Central memory CD8-positive, alpha-beta T cell (primary cell): ENCODE data around the gene RPUSD1.

Experiments used
- ATAC-seq: fragments of 150-1000 bp; cut with Tn5 transposase; replicated peaks from 2 replicates; pipeline ENCODE4 v1.10.0; 2022; ENCODE audit warnings: mild to moderate bottlenecking, moderate FRiP score, moderate number of reproducible peaks; ENCODE audit not compliant: poor library complexity, severe bottlenecking; ENCODE audit errors: extremely low read depth
- DNase-seq, 2 donors: peaks; one replicate each; pipeline ENCODE4 v3.0.0; 2021; ENCODE audit warnings: low spot score in 2 of 2
- H3K27ac Mint-ChIP-seq: one replicate; pipeline ENCODE4 v1.8.0; 2022; ENCODE audit warnings: low read depth, mild to moderate bottlenecking, moderate library complexity, mixed read lengths
- H3K27me3 Mint-ChIP-seq: one replicate; pipeline ENCODE4 v1.8.0; 2022; ENCODE audit warnings: mixed read lengths
- H3K36me3 Mint-ChIP-seq: one replicate; pipeline ENCODE4 v1.8.0; 2022; ENCODE audit warnings: mild to moderate bottlenecking, moderate library complexity, mixed read lengths; ENCODE audit not compliant: insufficient read depth
- H3K4me1 Mint-ChIP-seq: one replicate; pipeline ENCODE4 v1.8.0; 2022; ENCODE audit warnings: mixed read lengths
- H3K4me3 Mint-ChIP-seq: one replicate; pipeline ENCODE4 v1.8.0; 2022; ENCODE audit warnings: mild to moderate bottlenecking, moderate library complexity, mixed read lengths
- H3K9me3 Mint-ChIP-seq: one replicate; pipeline ENCODE4 v1.8.0; 2022; ENCODE audit warnings: mixed read lengths

RPUSD1 gene

DNA sequence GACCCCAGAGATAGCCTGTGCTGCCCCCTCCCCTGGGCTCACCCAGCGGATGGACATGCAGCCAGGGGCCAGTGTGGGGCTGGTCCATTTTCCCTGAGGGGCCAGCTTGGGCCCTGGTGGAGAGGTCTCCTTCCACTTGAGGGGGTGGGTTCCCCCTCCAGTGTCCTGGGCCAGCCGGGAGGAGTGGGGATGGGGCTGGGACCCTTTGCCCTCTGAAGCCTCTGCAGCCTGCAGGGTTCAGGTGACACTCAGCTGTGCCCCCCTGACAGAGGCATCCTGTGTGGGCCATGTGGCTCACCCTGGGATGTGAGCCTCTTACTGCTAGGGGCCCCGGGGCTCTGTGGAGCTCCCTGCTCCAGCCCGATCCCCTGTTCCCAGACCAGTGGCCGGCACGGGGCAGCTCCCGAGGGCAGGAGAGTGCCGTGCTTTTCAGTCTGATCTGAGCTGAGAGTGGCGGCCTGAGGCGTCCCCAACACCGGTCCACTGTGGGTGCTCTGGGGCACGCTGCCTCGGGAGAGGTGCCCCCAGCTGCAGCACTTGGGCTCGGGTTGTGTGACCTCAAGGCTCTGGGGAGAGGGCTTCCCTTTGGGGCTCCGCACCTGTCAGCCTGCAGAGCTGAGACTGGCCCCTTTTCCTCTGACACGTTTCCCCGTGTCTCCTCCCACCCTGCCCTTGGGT, 12.8 kb upstream of the RPUSD1 start:
- no peak for DNase-seq
- Mint-ChIP-seq H3K36me3 (no peaks in the 10 kb centered on the region), H3K9me3 (no peaks in the 10 kb centered on the region), H3K4me1 (no peaks in the 10 kb centered on the region), H3K27me3 (peaks cover 9% of the 10 kb centered on the region), H3K27ac (no peak overlapping the region), H3K4me3 (no peak overlapping the region)
- ATAC-seq, result no peak

DNA sequence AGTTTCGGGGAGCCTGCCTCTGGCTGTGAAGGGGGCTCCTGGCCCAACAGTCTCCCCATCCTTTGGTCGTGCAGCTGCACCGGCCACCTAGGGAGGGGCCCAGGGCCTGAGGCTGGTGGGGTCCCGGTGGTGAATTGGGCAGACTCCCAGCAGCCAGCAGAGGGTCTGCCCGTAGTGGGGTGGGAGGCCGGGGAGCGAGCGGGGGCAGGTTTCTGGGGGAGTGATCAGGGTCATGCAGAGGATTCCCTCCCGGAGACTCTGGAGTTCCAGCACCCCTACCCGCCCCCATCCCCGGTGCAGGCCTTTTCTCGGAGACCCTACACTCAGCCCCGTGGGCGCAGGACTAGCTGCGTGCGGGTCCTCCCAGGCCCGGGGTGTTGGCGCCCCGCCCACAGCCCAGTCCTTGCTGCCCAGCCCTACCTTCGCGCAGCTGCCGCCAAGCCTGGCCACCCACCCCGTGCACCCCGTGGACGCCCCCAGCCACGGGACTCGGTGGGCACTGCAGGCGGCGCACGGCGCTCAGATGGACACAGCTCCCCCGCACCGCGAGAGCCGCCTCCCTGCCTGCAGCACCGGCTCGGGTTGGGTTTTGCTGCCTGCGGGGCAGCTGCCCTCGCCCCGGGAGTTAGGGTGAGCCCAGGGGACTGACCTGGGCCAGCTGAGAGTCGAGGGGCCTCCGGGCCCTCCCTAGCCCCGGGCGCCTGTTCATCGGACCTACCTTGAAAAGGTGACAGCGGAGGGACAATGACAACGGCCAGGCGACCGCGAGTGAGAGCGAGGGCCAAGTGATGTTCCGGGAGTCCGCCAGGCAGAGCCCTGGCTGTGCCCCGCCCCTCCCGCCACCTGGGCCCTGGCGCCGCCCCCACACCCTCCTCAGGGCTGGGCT, 12.0 kb upstream of the RPUSD1 start, which contains the start of gene GNG13:
TSS of gene GNG13 (minus strand) at position 787 of the 886 bp plus-strand sequence. CDS start 1,657 bp downstream, outside the sequence.
- Mint-ChIP-seq H3K36me3 (no peaks in the 10 kb centered on the region), H3K4me3 (no peak within 1 kb of the TSS)
- no peak for ATAC-seq

DNA sequence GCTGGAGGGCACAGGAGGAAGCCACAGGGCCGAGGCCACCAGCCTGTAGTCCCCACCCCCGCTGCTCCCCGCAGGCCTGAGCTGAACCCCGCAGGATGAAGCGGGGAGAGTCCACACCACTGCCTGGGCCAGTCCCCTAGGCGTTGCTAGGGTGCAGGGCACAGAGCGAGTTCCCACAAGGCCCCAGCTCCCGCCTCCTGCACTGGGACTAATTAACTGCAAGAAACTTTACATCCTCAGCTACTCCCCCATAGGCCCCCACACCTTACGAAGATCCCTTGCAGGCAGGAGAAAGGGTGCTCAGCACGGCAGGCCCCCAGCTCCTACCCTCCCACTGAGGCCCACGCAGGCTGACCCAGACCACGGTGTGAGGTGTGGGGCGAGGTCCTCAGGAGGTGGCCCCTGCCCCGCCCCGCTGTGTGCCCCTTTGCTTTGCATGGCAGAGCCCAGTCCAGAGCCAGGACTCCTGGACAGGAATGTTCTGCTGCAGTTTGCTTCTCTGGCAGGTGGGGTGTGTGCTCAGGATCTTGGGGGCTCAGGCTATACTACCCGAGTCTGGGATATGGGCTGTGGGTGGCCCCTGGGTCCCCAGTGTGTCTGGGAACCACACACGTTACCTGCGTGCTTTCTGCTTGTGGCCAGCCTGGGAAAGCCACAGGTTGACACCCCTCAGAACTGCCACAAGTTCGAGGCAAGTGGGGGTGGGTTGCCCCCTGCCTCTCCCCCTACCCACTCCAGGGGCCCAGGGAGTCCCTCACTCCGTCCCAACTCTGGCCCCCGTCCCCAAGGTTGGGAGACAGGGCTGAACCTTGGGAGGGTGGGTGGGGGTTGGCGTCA, 11.1 kb upstream of the RPUSD1 start:
- Mint-ChIP-seq H3K4me3 (no peak overlapping the region), H3K27ac (no peak overlapping the region), H3K27me3 (peaks cover 9% of the 10 kb centered on the region), H3K36me3 (no peaks in the 10 kb centered on the region), H3K9me3 (no peaks in the 10 kb centered on the region), H3K4me1 (no peaks in the 10 kb centered on the region)
- ATAC-seq (no peak), DNase-seq (no peak)

More for the DNA sequence above, 12.0 kb upstream of the RPUSD1 start, which contains the start of gene GNG13:
- Mint-ChIP-seq H3K27me3 (peaks cover 9% of the 10 kb centered on the region), H3K27ac (no peak within 1 kb of the TSS), H3K9me3 (no peaks in the 10 kb centered on the region), H3K4me1 (no peaks in the 10 kb centered on the region)
- no peak for DNase-seq

DNA sequence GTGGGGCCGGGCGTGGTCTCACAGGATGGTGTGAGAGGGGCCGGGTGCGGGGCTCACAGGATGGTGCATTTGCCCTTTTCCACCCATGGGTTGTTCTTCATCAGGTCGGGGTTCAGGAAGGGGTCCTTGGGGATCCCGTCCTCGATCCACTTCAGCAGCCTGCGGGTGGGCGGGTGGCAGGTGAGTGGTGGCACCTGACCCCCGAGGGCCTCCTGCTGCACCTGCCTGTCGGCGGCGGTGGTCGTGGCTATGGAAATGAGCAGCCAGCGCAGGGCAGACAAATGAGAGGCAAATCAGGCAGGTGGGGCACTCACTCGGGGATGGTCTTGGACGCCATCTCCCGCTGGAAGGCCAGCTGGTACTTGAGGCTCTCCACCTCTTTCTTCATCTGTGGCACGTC, 10.5 kb upstream of the RPUSD1 start:
- no peaks in the 10 kb centered on the region for H3K4me1 Mint-ChIP-seq
- peaks cover 9% of the 10 kb centered on the region for H3K27me3 Mint-ChIP-seq
- no peaks in the 10 kb centered on the region for H3K36me3 Mint-ChIP-seq
- H3K9me3 Mint-ChIP-seq, result no peaks in the 10 kb centered on the region
- no peak overlapping the region for H3K4me3 Mint-ChIP-seq
- no peak overlapping the region for H3K27ac Mint-ChIP-seq
- no peak for DNase-seq
- ATAC-seq, result no peak

DNA sequence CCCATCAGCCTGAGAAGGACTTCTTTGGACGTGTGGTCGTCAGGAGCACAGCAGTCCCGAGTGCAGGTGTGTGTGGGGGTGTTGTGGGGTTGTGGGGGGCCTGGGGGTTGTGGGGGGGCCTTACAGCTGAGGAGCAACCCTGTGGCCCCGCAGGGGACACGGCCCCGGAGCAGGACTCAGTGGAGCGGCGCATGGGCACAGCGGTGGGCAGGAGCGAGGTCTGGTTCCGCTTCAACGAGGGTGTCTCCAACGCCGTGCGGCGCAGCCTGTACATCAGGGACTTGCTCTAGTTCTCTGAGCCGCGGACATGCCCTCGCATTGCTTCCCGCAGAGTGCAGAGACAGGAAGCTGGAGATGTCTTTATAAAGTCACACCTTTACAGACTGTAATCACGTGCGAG, 9.5 kb upstream of the RPUSD1 start:
- peaks cover 8% of the 10 kb centered on the region for H3K27me3 Mint-ChIP-seq
- H3K36me3 Mint-ChIP-seq, result no peaks in the 10 kb centered on the region
- H3K27ac Mint-ChIP-seq, result no peak overlapping the region
- H3K4me1 Mint-ChIP-seq, result no peaks in the 10 kb centered on the region
- ATAC-seq (no peak), DNase-seq (no peak)
- no peaks in the 10 kb centered on the region for H3K9me3 Mint-ChIP-seq
- no peak overlapping the region for H3K4me3 Mint-ChIP-seq

DNA sequence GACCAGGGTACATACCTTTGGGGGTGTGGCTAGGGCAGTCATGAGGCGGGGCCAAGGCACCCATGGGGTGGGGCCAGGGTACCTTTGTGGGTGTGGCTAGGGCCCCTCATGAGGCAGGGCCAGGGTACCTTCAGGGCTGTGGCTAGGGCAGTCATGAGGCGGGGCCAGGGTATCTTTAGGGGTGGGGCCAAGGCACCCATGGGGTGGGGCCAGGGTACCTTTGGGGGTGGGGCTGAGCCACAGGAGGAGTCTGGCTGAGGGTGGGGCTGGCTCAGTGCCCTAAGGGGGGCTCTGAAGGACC, 8.9 kb upstream of the RPUSD1 start:
- no peak overlapping the region for H3K27ac Mint-ChIP-seq
- H3K4me3 Mint-ChIP-seq, result no peak overlapping the region
- H3K9me3 Mint-ChIP-seq, result no peaks in the 10 kb centered on the region
- no peak for DNase-seq
- H3K4me1 Mint-ChIP-seq, result no peaks in the 10 kb centered on the region
- H3K27me3 Mint-ChIP-seq, result peaks cover 2% of the 10 kb centered on the region
- ATAC-seq, result no peak
- H3K36me3 Mint-ChIP-seq, result no peaks in the 10 kb centered on the region

DNA sequence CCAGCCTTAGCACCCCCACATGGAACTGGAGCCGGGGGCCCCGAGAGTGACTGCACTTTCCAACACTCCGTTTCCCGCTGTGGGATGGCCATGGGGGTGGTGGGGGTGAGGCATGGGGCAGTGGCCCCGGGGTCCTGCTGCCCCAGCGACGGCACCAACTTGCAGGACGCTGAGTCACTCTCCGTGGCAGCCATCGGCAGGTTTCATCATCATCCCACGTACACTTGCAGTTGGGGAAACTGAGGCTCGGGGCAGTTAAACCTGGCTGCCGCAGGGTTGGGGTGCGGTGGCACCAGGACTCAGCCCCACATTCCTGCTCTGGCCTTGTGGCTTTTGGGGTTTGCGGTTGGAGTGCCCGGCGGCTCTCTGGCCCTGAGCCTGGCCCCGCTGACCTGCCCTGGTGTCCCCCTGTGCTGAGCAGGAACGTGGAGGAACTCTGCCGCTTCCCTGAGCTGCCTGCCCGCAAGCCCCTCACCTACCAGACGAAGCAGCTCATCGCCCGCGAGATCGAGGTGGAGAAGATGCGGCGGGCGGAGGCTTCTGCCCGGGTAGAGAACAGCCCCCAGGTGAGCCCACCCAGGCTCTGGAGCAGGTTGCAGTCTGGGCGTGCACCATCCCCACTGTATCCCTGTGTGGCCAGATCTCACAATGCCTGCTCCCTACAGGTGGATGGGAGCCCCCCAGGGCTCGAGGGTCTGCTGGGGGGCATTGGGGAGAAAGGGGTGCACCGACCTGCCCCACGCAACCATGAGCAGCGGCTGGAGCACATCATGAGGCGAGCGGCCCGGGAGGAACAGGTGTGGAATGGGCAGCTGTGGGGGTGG, 8.3 kb upstream of the RPUSD1 start:
- Mint-ChIP-seq H3K4me1 (peaks cover 2% of the 10 kb centered on the region), H3K4me3 (no peak overlapping the region), H3K27ac (no peak overlapping the region), H3K27me3 (no peaks in the 10 kb centered on the region), H3K9me3 (no peaks in the 10 kb centered on the region), H3K36me3 (peaks cover under 1% of the 10 kb centered on the region)
- DNase-seq (no peak), ATAC-seq (no peak)

DNA sequence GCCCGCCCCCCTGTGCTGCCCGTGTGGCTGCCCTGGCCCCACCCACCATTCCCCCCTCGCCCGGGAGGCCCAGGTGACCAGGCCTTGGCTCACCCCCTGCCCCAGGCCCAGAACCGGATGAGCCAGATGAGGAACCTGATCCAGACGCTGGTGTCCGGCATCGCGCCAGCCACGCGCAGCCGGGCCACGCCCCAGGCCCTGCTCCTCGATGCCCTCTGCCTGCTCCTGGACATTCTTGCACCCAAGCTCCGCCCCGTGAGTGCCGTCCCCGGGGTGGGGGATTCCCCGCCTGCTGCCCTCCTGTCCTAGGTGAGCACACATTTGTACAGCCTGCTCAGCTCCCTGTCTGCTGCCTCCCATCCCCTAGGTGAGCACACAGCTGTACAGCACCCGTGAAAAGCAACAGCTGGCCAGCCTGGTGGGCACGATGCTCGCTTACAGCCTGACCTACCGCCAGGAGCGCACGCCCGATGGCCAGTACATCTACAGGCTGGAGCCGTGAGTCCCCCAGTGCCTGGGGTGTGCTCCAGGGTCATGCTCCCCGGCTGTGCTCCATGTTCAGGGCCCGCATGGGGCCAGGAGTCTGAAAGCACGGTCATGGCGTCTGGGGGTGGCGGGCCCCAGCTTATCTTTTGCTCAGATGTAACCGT, 7.5 kb upstream of the RPUSD1 start:
- Mint-ChIP-seq H3K27ac (no peak overlapping the region), H3K4me1 (peaks cover 7% of the 10 kb centered on the region), H3K9me3 (no peaks in the 10 kb centered on the region), H3K4me3 (no peak overlapping the region), H3K36me3 (peaks cover 4% of the 10 kb centered on the region), H3K27me3 (no peaks in the 10 kb centered on the region)
- no peak for DNase-seq
- no peak for ATAC-seq

DNA sequence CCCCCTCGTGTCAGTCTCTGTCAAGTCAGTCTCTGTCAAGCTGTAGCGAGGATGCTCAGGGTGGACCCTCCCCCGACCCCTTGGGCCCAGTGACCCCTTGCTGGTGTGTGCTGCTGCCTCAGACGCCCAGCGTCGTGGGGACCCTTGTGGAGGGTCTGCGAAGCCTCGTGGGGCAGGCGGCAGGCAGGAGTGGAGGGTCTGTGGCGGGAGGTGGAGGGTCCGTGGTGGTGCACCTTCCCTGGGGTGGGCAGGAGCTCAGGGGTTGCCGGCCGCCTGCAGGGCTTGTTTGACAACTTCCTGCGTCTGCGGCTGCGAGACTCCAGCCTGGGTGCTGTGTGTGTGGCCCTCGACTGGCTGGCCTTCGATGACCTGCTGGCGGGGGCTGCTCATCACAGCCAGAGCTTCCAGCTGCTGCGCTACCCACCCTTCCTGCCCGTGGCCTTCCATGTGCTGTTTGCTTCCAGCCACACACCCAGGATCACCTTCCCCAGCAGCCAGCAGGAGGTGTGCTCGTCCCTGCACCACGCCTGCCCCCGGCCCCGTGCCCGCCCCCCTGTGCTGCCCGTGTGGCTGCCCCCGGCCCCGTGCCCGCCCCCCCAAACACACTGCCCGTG, 6.8 kb upstream of the RPUSD1 start:
- H3K27me3 Mint-ChIP-seq, result no peaks in the 10 kb centered on the region
- peaks cover 4% of the 10 kb centered on the region for H3K36me3 Mint-ChIP-seq
- H3K4me3 Mint-ChIP-seq, result no peak overlapping the region
- no peak overlapping the region for H3K27ac Mint-ChIP-seq
- no peaks in the 10 kb centered on the region for H3K9me3 Mint-ChIP-seq
- DNase-seq (no peak), ATAC-seq (no peak)
- peaks cover 7% of the 10 kb centered on the region for H3K4me1 Mint-ChIP-seq

DNA sequence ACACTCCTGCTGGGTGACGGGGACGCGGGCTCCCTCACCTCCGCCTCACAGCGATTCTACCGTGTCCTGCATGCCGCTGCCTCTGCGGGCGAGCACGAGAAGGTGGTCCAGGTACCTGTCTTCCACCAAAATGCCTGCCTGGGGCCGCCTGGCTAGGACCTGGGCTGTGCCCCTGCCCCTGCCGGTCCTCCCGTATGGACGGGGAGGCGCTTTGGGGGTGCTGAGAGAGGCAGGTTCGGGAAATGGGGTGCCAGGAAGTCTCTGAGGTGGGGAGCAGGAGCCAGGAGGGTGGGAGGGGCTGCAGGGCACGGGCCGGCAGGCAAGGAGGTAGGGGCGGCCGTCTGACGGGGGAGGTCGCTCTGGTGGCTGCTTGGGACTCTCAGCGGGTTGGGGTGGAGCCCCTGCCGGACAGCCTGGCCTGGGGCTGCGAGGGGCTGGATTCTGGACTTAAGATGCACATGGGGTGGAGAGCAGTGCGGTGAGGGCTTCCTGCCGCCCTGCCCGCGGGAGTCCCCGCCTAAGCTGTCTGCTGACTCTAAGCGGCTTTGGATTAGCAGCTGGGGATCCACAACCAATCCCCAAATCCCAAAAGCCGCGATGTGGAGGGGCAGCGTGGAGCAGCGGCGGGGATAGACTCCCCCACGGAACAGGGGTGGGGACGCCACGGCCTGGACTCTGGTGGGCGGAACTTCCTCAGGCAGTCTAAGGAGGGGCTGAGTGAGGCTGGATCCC, 6.1 kb upstream of the RPUSD1 start:
- no peaks in the 10 kb centered on the region for H3K9me3 Mint-ChIP-seq
- no peak overlapping the region for H3K27ac Mint-ChIP-seq
- ATAC-seq (no peak), DNase-seq (no peak)
- H3K4me3 Mint-ChIP-seq, result no peak overlapping the region
- no peaks in the 10 kb centered on the region for H3K27me3 Mint-ChIP-seq
- peaks cover 7% of the 10 kb centered on the region for H3K4me1 Mint-ChIP-seq
- peaks cover 5% of the 10 kb centered on the region for H3K36me3 Mint-ChIP-seq

DNA sequence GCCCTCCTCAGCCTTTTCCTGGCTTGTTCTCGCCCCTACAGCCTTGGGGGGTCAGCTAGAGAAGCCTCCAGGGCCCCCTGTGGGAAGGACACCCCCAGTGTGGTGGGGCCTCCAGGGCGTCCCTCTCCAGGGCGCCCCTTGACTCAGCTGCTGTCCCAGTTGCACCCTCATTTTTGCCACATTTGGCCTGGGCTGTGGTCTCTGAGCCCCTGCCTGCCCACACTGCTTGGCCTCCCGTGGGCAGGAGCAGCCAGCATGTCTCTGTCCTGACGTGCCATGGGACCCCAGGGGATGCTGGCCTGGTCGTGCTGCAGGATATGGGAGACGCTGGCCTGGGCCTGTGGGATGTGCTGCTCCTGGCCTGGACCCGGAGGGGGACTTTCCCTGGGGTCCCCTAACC, 5.2 kb upstream of the RPUSD1 start:
- ATAC-seq (no peak), DNase-seq (no peak)
- H3K4me1 Mint-ChIP-seq, result peaks cover 7% of the 10 kb centered on the region
- H3K27me3 Mint-ChIP-seq, result no peaks in the 10 kb centered on the region
- no peak overlapping the region for H3K27ac Mint-ChIP-seq
- H3K36me3 Mint-ChIP-seq, result peaks cover 5% of the 10 kb centered on the region
- H3K4me3 Mint-ChIP-seq, result no peak overlapping the region
- H3K9me3 Mint-ChIP-seq, result no peaks in the 10 kb centered on the region
